Natural killer cell (primary cell): ENCODE data around the gene LY9. TPM values are rescaled to one million over a fixed set of nuclear protein-coding genes. Genes with fewer than 3 reads are reported as not detected.

Source experiments
- ATAC-seq, 3 donors: fragments of 150-1000 bp in 2 of 3; fragments of 200-7000 bp in 1 of 3; cut with Tn5 transposase; 1 replicate in 1 of 3; 2 replicates in 2 of 3; pipeline ENCODE4 v1.10.0; 2021; ENCODE audit warnings: mild to moderate bottlenecking in 2 of 3, moderate library complexity in 2 of 3
- DNase-seq, 2 donors: peaks; one replicate each; pipeline versions ENCODE4 v3.0.0 to v3.0.0-alpha.2; 2013 to 2021; ENCODE audit warnings: mixed read lengths in 1 of 2
- H3K27ac ChIP-seq: one replicate; pipeline ENCODE4 v1.5.1; 2013; ENCODE audit warnings: mild to moderate bottlenecking, low read length
- H3K27me3 ChIP-seq: one replicate; pipeline ENCODE4 v1.6.1; 2013; ENCODE audit warnings: low read length; ENCODE audit not compliant: control insufficient read depth, insufficient read depth
- H3K36me3 ChIP-seq: one replicate; pipeline ENCODE4 v1.6.1; 2013; ENCODE audit warnings: low read length; ENCODE audit not compliant: control insufficient read depth, insufficient read depth
- H3K4me1 ChIP-seq: one replicate; pipeline ENCODE4 v1.6.1; 2013; ENCODE audit warnings: low read length; ENCODE audit not compliant: control insufficient read depth, insufficient read depth
- H3K4me3 ChIP-seq: one replicate; pipeline ENCODE4 v1.5.1; 2013; ENCODE audit warnings: low read length
- H3K9me3 ChIP-seq: one replicate; pipeline ENCODE4 v1.6.1; 2013; ENCODE audit warnings: low read length; ENCODE audit not compliant: control insufficient read depth, insufficient read depth
- H3K27ac Mint-ChIP-seq, 2 donors: one replicate each; pipeline ENCODE4 v1.8.0; 2022; ENCODE audit warnings: mild to moderate bottlenecking in 2 of 2, mixed read lengths in 2 of 2, moderate library complexity in 1 of 2
- H3K27me3 Mint-ChIP-seq, 2 donors: one replicate each; pipeline ENCODE4 v1.8.0; 2022; ENCODE audit warnings: low read depth in 2 of 2, mixed read lengths in 2 of 2
- H3K36me3 Mint-ChIP-seq: one replicate; pipeline ENCODE4 v1.8.0; 2022; ENCODE audit warnings: mixed read lengths
- H3K4me1 Mint-ChIP-seq, 2 donors: one replicate each; pipeline ENCODE4 v1.8.0; 2022; ENCODE audit warnings: mixed read lengths in 2 of 2
- H3K4me3 Mint-ChIP-seq: one replicate; pipeline ENCODE4 v1.8.0; 2022; ENCODE audit warnings: mild to moderate bottlenecking, moderate library complexity, mixed read lengths
- H3K9me3 Mint-ChIP-seq, 2 donors: one replicate each; pipeline ENCODE4 v1.8.0; 2022; ENCODE audit warnings: mixed read lengths in 2 of 2
- CTCF ChIP-seq: fragments of 200-600 bp; IDR thresholded peaks from one replicate; pipeline ENCODE4 v1.8.0; 2022; ENCODE audit warnings: antibody characterized with exemption
- WGBS: methylation state at CpG from one replicate; pipeline ENCODE4 v1.1.7; 2013; ENCODE audit warnings: missing lambda C conversion rate; ENCODE audit not compliant: insufficient coverage; 5-methylcytosine and 5-hydroxymethylcytosine counted together
- intact Hi-C: fragments of 100-400 bp; cut with micrococcal nuclease; formaldehyde crosslinking; loops from one replicate; pipeline ENCODE4 v1.14.2; 2022
- total RNA-seq, 4 donors: library from RNA; stranded (reverse); fragments of 120-200 nt in 1 of 4; gene quantifications; one replicate each; pipeline versions ENCODE4 v1.2.3 to v1.2.4, GENCODE V29; 2013 to 2022

LY9 gene
- total RNA-seq, 3 donors from 2014 or later (not counting 1 experiment from before 2014, with no cell fraction given), result 30.3 to 47.1 (median 34.4) TPM

GRCh38 chr1:160864173-160864572, 68.2 kb downstream of the LY9 start:
- Mint-ChIP-seq H3K4me1 (peaks cover 48 to 59% of the 10 kb centered on the region in 2 donors), H3K36me3 (no peaks in the 10 kb centered on the region)
- H3K4me1 ChIP-seq, result peaks cover 47% of the 10 kb centered on the region

GRCh38 chr1:160865337-160865736, 69.4 kb downstream of the LY9 start:
- DNase-seq, result no peak
- Histone ChIP-seq H3K27ac (no peak overlapping the region), H3K36me3 (no peaks in the 10 kb centered on the region), H3K4me1 (peaks cover 38% of the 10 kb centered on the region), H3K27me3 (no peaks in the 10 kb centered on the region), H3K4me3 (no peak overlapping the region), H3K9me3 (no peaks in the 10 kb centered on the region)
- Mint-ChIP-seq H3K4me3 (no peak overlapping the region), H3K9me3 (no peaks in the 10 kb centered on the region), H3K27me3 (no peaks in the 10 kb centered on the region), H3K4me1 (peaks cover 44 to 54% of the 10 kb centered on the region in 2 donors), H3K36me3 (no peaks in the 10 kb centered on the region), H3K27ac (no peak overlapping the region)
- no peak for TF ChIP-seq CTCF
- WGBS, result 91% methylated on average over 5 of the region's 5 CpGs
- ATAC-seq, result no peak
- intact Hi-C loops, result no loop called here

More at GRCh38 chr1:160864173-160864572, 68.2 kb downstream of the LY9 start:
- DNase-seq (no peak), ATAC-seq (no peak)
- peak overlapping the region in 1 of 2 donors; percentile 93 for H3K27ac Mint-ChIP-seq
- no peaks in the 10 kb centered on the region for H3K9me3 ChIP-seq
- no peak overlapping the region for H3K27ac ChIP-seq
- TF ChIP-seq CTCF, result no peak
- WGBS, result 44% methylated on average over 2 of the region's 2 CpGs
- no peak overlapping the region for H3K4me3 ChIP-seq
- intact Hi-C loops, result loop anchor here (5.0 kb wide), 1 partner anchor 67 kb away; the partner anchor contains the start of gene LY9
- peak overlapping the region; percentile 81 for H3K4me3 Mint-ChIP-seq
- no peaks in the 10 kb centered on the region for H3K27me3 Mint-ChIP-seq
- no peaks in the 10 kb centered on the region for H3K27me3 ChIP-seq
- peaks cover under 1% of the 10 kb centered on the region for H3K36me3 ChIP-seq
- H3K9me3 Mint-ChIP-seq, result no peaks in the 10 kb centered on the region

- no peaks in the 10 kb centered on the region for H3K9me3 Mint-ChIP-seq
- H3K36me3 Mint-ChIP-seq, result no peaks in the 10 kb centered on the region
- no peaks in the 10 kb centered on the region for H3K36me3 ChIP-seq
- no peaks in the 10 kb centered on the region for H3K27me3 Mint-ChIP-seq
- H3K4me1 Mint-ChIP-seq, result peaks cover 37 to 46% of the 10 kb centered on the region in 2 donors
- H3K27ac Mint-ChIP-seq, result no peak overlapping the region
- intact Hi-C loops, result no loop called here
- peaks cover 33% of the 10 kb centered on the region for H3K4me1 ChIP-seq
- no peaks in the 10 kb centered on the region for H3K27me3 ChIP-seq
- H3K9me3 ChIP-seq, result no peaks in the 10 kb centered on the region
- TF ChIP-seq CTCF, result no peak
- DNase-seq (no peak), ATAC-seq (no peak)
- no peak overlapping the region for H3K4me3 Mint-ChIP-seq
- no peak overlapping the region for H3K4me3 ChIP-seq
- no peak overlapping the region for H3K27ac ChIP-seq
These were observed 70.2 kb downstream of the LY9 start for GRCh38 chr1:160866001-160866694.
